Lung (tissue), 12 donors: ENCODE measurements around the gene PMPCA. TPM values are rescaled to one million over a fixed set of nuclear protein-coding genes. Genes with fewer than 3 reads are reported as not detected.

ENCODE experiments used
- ATAC-seq: fragments of 200-7000 bp; cut with Tn5 transposase; one replicate; pipeline ENCODE4 v1.9.1; 2020; ENCODE audit warnings: moderate number of reproducible peaks; ENCODE audit not compliant: insufficient read depth, low FRiP score
- DNase-seq, 3 donors: peaks; one replicate each; pipeline ENCODE4 v3.0.0-alpha.2; 2013 to 2017
- H3K27ac ChIP-seq, 2 donors: one replicate each; pipeline ENCODE4 v1.5.1; 2013; ENCODE audit warnings: mild to moderate bottlenecking in 2 of 2, moderate library complexity in 2 of 2, control low read depth in 1 of 2, inconsistent platforms in 1 of 2, low read depth in 1 of 2, low read length in 1 of 2
- H3K27me3 ChIP-seq, 3 donors: one replicate each; pipeline ENCODE4 v1.5.1; 2013; ENCODE audit warnings: low read length in 2 of 3; ENCODE audit not compliant: control insufficient read depth in 3 of 3, insufficient read depth in 3 of 3
- H3K36me3 ChIP-seq, 4 donors: one replicate each; pipeline ENCODE4 v1.5.1; 2013; ENCODE audit warnings: low read length in 4 of 4, mild to moderate bottlenecking in 1 of 4, moderate library complexity in 1 of 4; ENCODE audit not compliant: control insufficient read depth in 4 of 4, insufficient read depth in 4 of 4
- H3K4me1 ChIP-seq, 5 donors: one replicate each; pipeline ENCODE4 v1.5.1; 2013; ENCODE audit warnings: low read length in 5 of 5, mild to moderate bottlenecking in 2 of 5, moderate library complexity in 1 of 5; ENCODE audit not compliant: control insufficient read depth in 5 of 5, insufficient read depth in 5 of 5
- H3K4me3 ChIP-seq: one replicate; pipeline ENCODE4 v1.5.1; 2013; ENCODE audit warnings: mild to moderate bottlenecking, control low read depth, moderate library complexity
- H3K9ac ChIP-seq, 2 donors: one replicate each; pipeline ENCODE4 v1.5.1; 2013; ENCODE audit warnings: low read length in 2 of 2, control low read depth in 1 of 2; ENCODE audit not compliant: insufficient read depth in 1 of 2
- H3K9me3 ChIP-seq, 4 donors: one replicate each; pipeline ENCODE4 v1.5.1; 2013; ENCODE audit warnings: low read length in 3 of 4, mild to moderate bottlenecking in 1 of 4, moderate library complexity in 1 of 4; ENCODE audit not compliant: control insufficient read depth in 4 of 4, insufficient read depth in 3 of 4
- WGBS, 2 donors: extraction: QIAGEN DNeasy Blood & Tissue Kit; methylation state at CpG; one replicate each; pipeline ENCODE4 v1.1.7; 2013; 5-methylcytosine and 5-hydroxymethylcytosine counted together
- polyA plus RNA-seq, 2 donors: library from polyadenylated mRNA; stranded (reverse); fragments of 200-250 nt; gene quantifications; one replicate each; pipeline ENCODE4 v1.2.1, GENCODE V29; 2013
- total RNA-seq, 2 donors: library from RNA; depleted of rRNA in 1 of 2; stranded (reverse); fragments of >200 nt in 1 of 2; gene quantifications; one replicate each; pipeline ENCODE4 v1.2.1, GENCODE V29; 2014 to 2021
- TF ChIP-seq, protein P1 (sequence below): IDR thresholded peaks from 2 replicates; pipeline ENCODE4 v1.5.1; 2012; ENCODE audit warnings: mild to moderate bottlenecking; ENCODE audit errors: control extremely low read depth, extremely low read depth
- donor health status: control.
- donor health status: control.
- donor health status: Bipolar disorder and iron deficiency.
- donor health status: healthy.
- donor health status: DM: yes; HTN: yes; CAD: no.

The PMPCA gene
- total and polyA plus RNA-seq, 4 donors: 26.5 to 46.7 (median 40.5) TPM

- no peak overlapping the region for H3K9ac ChIP-seq
- H3K27me3 ChIP-seq: no peaks in the 10 kb centered on the region
- no peak overlapping the region for H3K4me3 ChIP-seq
- peaks cover 0 to 15% (median 8%) of the 10 kb centered on the region in 5 donors for H3K4me1 ChIP-seq
- peaks cover 5 to 57% (median 15%) of the 10 kb centered on the region in 4 donors for H3K36me3 ChIP-seq
- no peaks in the 10 kb centered on the region for H3K9me3 ChIP-seq
- ATAC-seq: no peak
- 71 to 79% methylated on average over 4 of the region's 4 CpGs for WGBS, 2 donors
- TF ChIP-seq, protein P1, sequence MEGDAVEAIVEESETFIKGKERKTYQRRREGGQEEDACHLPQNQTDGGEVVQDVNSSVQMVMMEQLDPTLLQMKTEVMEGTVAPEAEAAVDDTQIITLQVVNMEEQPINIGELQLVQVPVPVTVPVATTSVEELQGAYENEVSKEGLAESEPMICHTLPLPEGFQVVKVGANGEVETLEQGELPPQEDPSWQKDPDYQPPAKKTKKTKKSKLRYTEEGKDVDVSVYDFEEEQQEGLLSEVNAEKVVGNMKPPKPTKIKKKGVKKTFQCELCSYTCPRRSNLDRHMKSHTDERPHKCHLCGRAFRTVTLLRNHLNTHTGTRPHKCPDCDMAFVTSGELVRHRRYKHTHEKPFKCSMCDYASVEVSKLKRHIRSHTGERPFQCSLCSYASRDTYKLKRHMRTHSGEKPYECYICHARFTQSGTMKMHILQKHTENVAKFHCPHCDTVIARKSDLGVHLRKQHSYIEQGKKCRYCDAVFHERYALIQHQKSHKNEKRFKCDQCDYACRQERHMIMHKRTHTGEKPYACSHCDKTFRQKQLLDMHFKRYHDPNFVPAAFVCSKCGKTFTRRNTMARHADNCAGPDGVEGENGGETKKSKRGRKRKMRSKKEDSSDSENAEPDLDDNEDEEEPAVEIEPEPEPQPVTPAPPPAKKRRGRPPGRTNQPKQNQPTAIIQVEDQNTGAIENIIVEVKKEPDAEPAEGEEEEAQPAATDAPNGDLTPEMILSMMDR: no peak
- no peak for DNase-seq
- H3K27ac ChIP-seq: no peak overlapping the region
Measured at GRCh38 chr9:136396219-136396515, 14.3 kb upstream of the PMPCA start.

DNA sequence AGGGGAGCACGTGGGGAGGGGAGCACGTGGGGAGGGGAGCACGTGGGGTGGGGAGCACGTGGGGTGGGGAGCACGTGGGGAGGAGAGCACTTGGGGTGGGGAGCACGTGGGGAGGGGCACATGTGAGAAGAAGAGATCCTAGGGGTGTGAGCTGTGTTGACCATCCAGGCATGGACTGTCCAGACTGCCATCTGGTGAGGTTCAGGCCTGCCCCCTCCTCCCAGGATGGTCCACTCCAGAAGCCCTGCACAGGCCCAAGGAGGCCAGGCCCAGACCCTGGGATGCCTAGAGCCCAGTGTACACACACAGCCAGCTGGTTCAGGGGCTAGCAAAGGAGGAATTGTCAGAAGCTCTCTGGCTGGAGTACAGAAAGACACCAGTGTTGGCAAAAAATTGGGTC is 12.8 kb upstream of the PMPCA start:
- peaks cover 5 to 46% (median 14%) of the 10 kb centered on the region in 4 donors for H3K36me3 ChIP-seq
- H3K4me1 ChIP-seq: peaks cover 0 to 15% (median 8%) of the 10 kb centered on the region in 5 donors
- no peak overlapping the region for H3K9ac ChIP-seq
- H3K9me3 ChIP-seq: no peaks in the 10 kb centered on the region
- DNase-seq: no peak
- no peaks in the 10 kb centered on the region for H3K27me3 ChIP-seq
- no peak overlapping the region for H3K27ac ChIP-seq
- no peak for ATAC-seq
- 79 to 82% methylated on average over 6 of the region's 6 CpGs for WGBS, 2 donors
- TF ChIP-seq, protein P1: no peak
- H3K4me3 ChIP-seq: no peak overlapping the region

GRCh38 chr9:136398286-136398685 is 12.2 kb upstream of the PMPCA start:
- Histone ChIP-seq H3K9ac (no peak overlapping the region), H3K36me3 (peaks cover 5 to 39% (median 14%) of the 10 kb centered on the region in 4 donors), H3K4me1 (peaks cover 0 to 15% (median 8%) of the 10 kb centered on the region in 5 donors), H3K27me3 (no peaks in the 10 kb centered on the region), H3K9me3 (no peaks in the 10 kb centered on the region), H3K27ac (no peak overlapping the region), H3K4me3 (no peak overlapping the region)
- TF ChIP-seq, protein P1: no peak
- ATAC-seq (no peak), DNase-seq (no peak)
- WGBS, 2 donors: 95 to 99% methylated on average over 12 of the region's 12 CpGs
